IPS-NIHi7 (cell line): ENCODE results near the gene PAX3.

ENCODE experiments used
- DNase-seq: peaks from one replicate; pipeline ENCODE4 v3.0.0; 2012; ENCODE audit warnings: mixed read lengths; ENCODE audit errors: extremely low spot score

Gene PAX3

GRCh38 chr2:222310747-222311318 lies 12.0 kb upstream of the PAX3 start:
- no peak for DNase-seq

GRCh38 chr2:222309766-222310165 lies 11.0 kb upstream of the PAX3 start:
- DNase-seq = no peak

GRCh38 chr2:222309361-222309760 lies 10.6 kb upstream of the PAX3 start:
- DNase-seq = no peak

- no peak for DNase-seq
Observed at GRCh38 chr2:222307978-222308730, 9.4 kb upstream of the PAX3 start.

GRCh38 chr2:222307143-222307756 lies 8.5 kb upstream of the PAX3 start:
- peak; percentile 43 for DNase-seq

GRCh38 chr2:222306393-222307142 lies 7.8 kb upstream of the PAX3 start:
- no peak for DNase-seq

GRCh38 chr2:222305516-222306392 lies 7.0 kb upstream of the PAX3 start:
- no peak for DNase-seq

GRCh38 chr2:222304737-222305515 lies 6.1 kb upstream of the PAX3 start:
- no peak for DNase-seq

GRCh38 chr2:222303828-222304736 lies 5.3 kb upstream of the PAX3 start:
- DNase-seq = no peak

GRCh38 chr2:222303045-222303827 lies 4.4 kb upstream of the PAX3 start:
- DNase-seq = no peak

GRCh38 chr2:222302178-222303018 lies 3.6 kb upstream of the PAX3 start:
- no peak for DNase-seq

- DNase-seq = no peak
Observed at GRCh38 chr2:222301796-222302118, 3.0 kb upstream of the PAX3 start.

- DNase-seq = no peak
Observed at GRCh38 chr2:222301053-222301795, 2.4 kb upstream of the PAX3 start.

- no peak for DNase-seq
Observed at GRCh38 chr2:222300726-222301052, 1.9 kb upstream of the PAX3 start.

GRCh38 chr2:222299906-222300725 lies 1.3 kb upstream of the PAX3 start:
- DNase-seq = no peak

- no peak for DNase-seq
Observed at GRCh38 chr2:222298001-222298310, 842 bp downstream of the PAX3 start.

GRCh38 chr2:222297600-222297935 lies 1.2 kb downstream of the PAX3 start:
- no peak for DNase-seq
